ENCODE results near the gene CCL15. TPM values are rescaled to one million over a fixed set of nuclear protein-coding genes. Genes with fewer than 3 reads are reported as not detected.

The CCL15 gene
- total and polyA plus RNA-seq, 2 of the 13 experiments (the other 11 are each of a cell fraction or from before 2014, with no cell fraction given): 29.2 to 45.9 TPM

DNA sequence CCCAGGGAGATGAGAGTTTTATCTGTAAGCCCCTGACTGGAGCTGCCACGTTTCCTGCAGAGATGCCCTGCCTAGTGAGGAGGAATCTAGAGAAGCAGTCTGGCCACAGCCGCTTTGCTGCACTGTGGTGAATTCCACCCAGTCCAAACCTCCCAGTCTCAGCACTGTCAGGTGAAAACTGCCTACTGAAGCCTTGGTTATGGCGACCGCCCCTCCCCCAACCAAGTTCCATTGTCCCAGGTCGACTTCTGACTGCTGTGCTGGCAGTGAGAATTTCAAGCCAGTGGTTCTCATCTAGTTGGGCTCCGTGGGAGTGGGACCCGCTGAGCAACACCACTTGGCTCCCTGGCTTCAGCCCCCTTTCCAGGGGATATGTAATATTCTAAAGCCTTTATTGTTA is 47.6 kb downstream of the CCL15 start (continued):
- TF ChIP-seq, protein P1, sequence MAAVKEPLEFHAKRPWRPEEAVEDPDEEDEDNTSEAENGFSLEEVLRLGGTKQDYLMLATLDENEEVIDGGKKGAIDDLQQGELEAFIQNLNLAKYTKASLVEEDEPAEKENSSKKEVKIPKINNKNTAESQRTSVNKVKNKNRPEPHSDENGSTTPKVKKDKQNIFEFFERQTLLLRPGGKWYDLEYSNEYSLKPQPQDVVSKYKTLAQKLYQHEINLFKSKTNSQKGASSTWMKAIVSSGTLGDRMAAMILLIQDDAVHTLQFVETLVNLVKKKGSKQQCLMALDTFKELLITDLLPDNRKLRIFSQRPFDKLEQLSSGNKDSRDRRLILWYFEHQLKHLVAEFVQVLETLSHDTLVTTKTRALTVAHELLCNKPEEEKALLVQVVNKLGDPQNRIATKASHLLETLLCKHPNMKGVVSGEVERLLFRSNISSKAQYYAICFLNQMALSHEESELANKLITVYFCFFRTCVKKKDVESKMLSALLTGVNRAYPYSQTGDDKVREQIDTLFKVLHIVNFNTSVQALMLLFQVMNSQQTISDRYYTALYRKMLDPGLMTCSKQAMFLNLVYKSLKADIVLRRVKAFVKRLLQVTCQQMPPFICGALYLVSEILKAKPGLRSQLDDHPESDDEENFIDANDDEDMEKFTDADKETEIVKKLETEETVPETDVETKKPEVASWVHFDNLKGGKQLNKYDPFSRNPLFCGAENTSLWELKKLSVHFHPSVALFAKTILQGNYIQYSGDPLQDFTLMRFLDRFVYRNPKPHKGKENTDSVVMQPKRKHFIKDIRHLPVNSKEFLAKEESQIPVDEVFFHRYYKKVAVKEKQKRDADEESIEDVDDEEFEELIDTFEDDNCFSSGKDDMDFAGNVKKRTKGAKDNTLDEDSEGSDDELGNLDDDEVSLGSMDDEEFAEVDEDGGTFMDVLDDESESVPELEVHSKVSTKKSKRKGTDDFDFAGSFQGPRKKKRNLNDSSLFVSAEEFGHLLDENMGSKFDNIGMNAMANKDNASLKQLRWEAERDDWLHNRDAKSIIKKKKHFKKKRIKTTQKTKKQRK (IDR thresholded peaks at IDR 0.05; ENCODE audit: low read length): no peak
- no peak for TF ChIP-seq PAWR (CRISPR knock-in tag; IDR thresholded peaks at IDR 0.05; ENCODE audit: borderline replicate concordance)

DNA sequence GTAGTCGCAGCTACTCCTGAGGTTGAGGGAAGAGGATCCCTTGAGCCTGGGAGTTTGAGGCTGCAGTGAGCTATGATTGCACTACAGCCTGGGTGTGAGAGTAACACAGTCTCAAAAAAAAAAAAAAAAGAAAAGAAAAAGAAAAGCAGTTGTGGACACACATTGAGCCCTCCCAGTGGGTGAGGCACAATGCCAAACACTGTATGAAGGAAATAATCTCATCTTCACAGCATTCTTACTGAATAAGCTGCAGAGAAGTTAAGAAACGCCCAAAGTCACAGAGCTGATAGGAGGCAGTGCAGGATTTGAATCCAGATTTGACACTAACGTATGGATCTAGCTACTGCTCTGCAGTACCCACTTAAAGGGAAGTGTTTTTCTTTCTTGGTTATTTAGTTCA is 52.0 kb downstream of the CCL15 start:
- H3K4me3 ChIP-seq (replicated peaks in 1 of 3; ENCODE audit: insufficient read depth in 1 of 3, low read depth in 2 of 3, low read length in 3 of 3): no peak overlapping the region
- H3K27me3 ChIP-seq (ENCODE audit: control insufficient read depth in 1 of 2, insufficient read depth in 2 of 2, low read length in 2 of 2): peaks cover 0 to 4% of the 10 kb centered on the region in 2 experiments; a peak in 1 of 5 replicates
- H3K9me3 ChIP-seq (ENCODE audit: low read length): no peaks in the 10 kb centered on the region
- intact Hi-C loops (cut with micrococcal nuclease; ENCODE audit: unreplicated experiment): no loop called here
- FAIRE-seq: no peak
- CTCF ChIA-PET (ENCODE audit: low intra/inter-chr PET ratio, low total read pairs): no interaction called here
- H2AFZ ChIP-seq (ENCODE audit: low read length): no peak overlapping the region
- no peaks in the 10 kb centered on the region for H4K20me1 ChIP-seq (ENCODE audit: insufficient read depth, low read length)
- H3K4me1 ChIP-seq (ENCODE audit: insufficient read depth, low read length): 0 out of 2 replicates have a peak, but pooled peaks cover 5% of the 10 kb centered on the region
- in situ Hi-C loops (cut with HindIII; ENCODE audit: extremely low pct_ligation_motif_present, low pct_unique_long_range_greater_than_20kb): no loop called here
- no peak for TF ChIP-seq ZBTB1 (CRISPR knock-in tag; IDR thresholded peaks at IDR 0.05; ENCODE audit: borderline replicate concordance)
- no TSS peak for BruUV-seq (replicated peaks)
- POLR2A ChIA-PET: interaction anchor here (1.8 kb wide), 1 partner anchor 23 kb away, joined by 6 read pairs; no protein-coding TSS in a partner anchor
- no peak overlapping the region for H3K9ac ChIP-seq (ENCODE audit: insufficient read depth, low read depth, low read length)
- ATAC-seq: no peak
- H3K79me2 ChIP-seq (ENCODE audit: insufficient read depth, low read length): no peaks in the 10 kb centered on the region
- DNase-seq (ENCODE audit: low spot score): no peak
- no peak overlapping the region for H3K4me2 ChIP-seq (ENCODE audit: low read depth, low read length)
- H3K27ac ChIP-seq (ENCODE audit: extremely low read length, insufficient read depth, low read length): no peak overlapping the region
- WGBS (ENCODE audit: low lambda C conversion rate): 12% methylated on average over 3 of the region's 3 CpGs
- no peaks in the 10 kb centered on the region for H3K36me3 ChIP-seq (replicated peaks in 1 of 2; ENCODE audit: control insufficient read depth in 1 of 2, insufficient read depth in 2 of 2, low read length in 2 of 2)
